ENCODE results near the gene TCF19.

DNA sequence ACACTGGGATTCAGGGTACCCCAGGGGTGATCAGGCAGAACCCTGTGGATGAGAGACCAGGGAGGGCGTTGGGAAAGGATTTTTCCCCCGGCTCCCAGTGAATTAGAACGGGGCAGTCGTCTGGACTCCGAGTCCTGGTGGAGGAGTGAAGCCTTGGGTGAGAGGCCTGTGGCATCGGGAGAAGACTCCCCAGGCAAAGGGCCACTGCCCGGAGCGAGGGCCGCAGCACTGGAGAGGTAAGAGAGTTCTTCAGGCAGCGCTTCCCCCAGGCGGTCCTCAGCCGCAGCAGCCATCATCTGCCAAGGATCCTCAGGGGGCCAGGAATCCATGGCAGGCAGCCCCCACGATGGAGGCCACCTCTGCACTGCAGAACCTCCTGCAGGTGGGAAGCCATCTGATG, 46.7 kb upstream of the TCF19 start:
- TF ChIP-seq TAF1 (IDR thresholded peaks at IDR 0.05; ENCODE audit: borderline replicate concordance, insufficient read depth, low read length) = no peak
- no peak for TF ChIP-seq SIN3A (IDR thresholded peaks at IDR 0.05; ENCODE audit: borderline replicate concordance, insufficient read depth, low read length)
- no peak for TF ChIP-seq POLR2AphosphoS5 (IDR thresholded peaks at IDR 0.05; ENCODE audit: low read depth, low read length)
